Mesenchymal stem cell (in vitro differentiated cells and primary cell): ENCODE results near the gene RPTOR.

Source experiments
- DNase-seq: peaks from one replicate; pipeline ENCODE4 v3.0.0-alpha.2; 2013
- H2AFZ ChIP-seq: one replicate; pipeline ENCODE4 v1.6.1; 2013; ENCODE audit warnings: low read depth, mild to moderate bottlenecking, control low read depth, inconsistent platforms, low read length, moderate library complexity
- H2AK5ac ChIP-seq: 2 replicates; pipeline ENCODE4 v1.6.1; 2013; ENCODE audit warnings: low read length, moderate library complexity, mild to moderate bottlenecking, inconsistent platforms; ENCODE audit not compliant: severe bottlenecking
- H2BK120ac ChIP-seq: one replicate; pipeline ENCODE4 v1.6.1; 2013; ENCODE audit warnings: low read depth, mild to moderate bottlenecking, inconsistent platforms, low read length, moderate library complexity
- H2BK12ac ChIP-seq, 2 experiments: one replicate each; pipeline ENCODE4 v1.6.1; 2013; ENCODE audit warnings: inconsistent platforms in 2 of 2, low read length in 2 of 2, mild to moderate bottlenecking in 2 of 2, moderate library complexity in 2 of 2, control low read depth in 1 of 2
- H2BK15ac ChIP-seq: one replicate; pipeline ENCODE4 v1.6.1; 2013; ENCODE audit warnings: mild to moderate bottlenecking, low read depth, inconsistent platforms; ENCODE audit not compliant: poor library complexity, severe bottlenecking
- H2BK5ac ChIP-seq: 2 replicates; pipeline ENCODE4 v1.6.1; 2013; ENCODE audit warnings: low read depth, mild to moderate bottlenecking, low read length, control low read depth, inconsistent platforms; ENCODE audit not compliant: poor library complexity, severe bottlenecking
- H3K14ac ChIP-seq, 2 experiments: one replicate each; pipeline ENCODE4 v1.6.1; 2013; ENCODE audit warnings: inconsistent platforms in 2 of 2, low read length in 2 of 2, control low read depth in 1 of 2, mild to moderate bottlenecking in 1 of 2, moderate library complexity in 1 of 2
- H3K18ac ChIP-seq, 2 experiments: one replicate each; pipeline ENCODE4 v1.6.1; 2013; ENCODE audit warnings: inconsistent platforms in 2 of 2, low read length in 2 of 2, control low read depth in 1 of 2, low read depth in 1 of 2, mild to moderate bottlenecking in 1 of 2
- H3K23ac ChIP-seq, 2 experiments: one replicate each; pipeline ENCODE4 v1.6.1; 2013; ENCODE audit warnings: inconsistent platforms in 2 of 2, low read length in 2 of 2, mild to moderate bottlenecking in 2 of 2, moderate library complexity in 2 of 2, control low read depth in 1 of 2
- H3K27ac ChIP-seq: 2 replicates; pipeline ENCODE4 v1.5.1; 2013; ENCODE audit warnings: mild to moderate bottlenecking, moderate library complexity, low read length, control low read depth, inconsistent platforms; ENCODE audit not compliant: poor library complexity, severe bottlenecking
- H3K27me3 ChIP-seq, 2 experiments: 2 replicates each; pipeline versions ENCODE4 v1.6.1 to v1.7.0; 2013; ENCODE audit warnings: low read length in 2 of 2, mild to moderate bottlenecking in 2 of 2, moderate library complexity in 2 of 2, control low read depth in 1 of 2, inconsistent platforms in 1 of 2; ENCODE audit not compliant: control insufficient read depth in 1 of 2, insufficient read depth in 1 of 2
- H3K36me3 ChIP-seq, 2 experiments: 2 replicates each; pipeline versions ENCODE4 v1.6.1 to v1.7.0; 2013; ENCODE audit warnings: low read length in 2 of 2, control low read depth in 1 of 2, inconsistent platforms in 1 of 2, low read depth in 1 of 2, mild to moderate bottlenecking in 1 of 2; ENCODE audit not compliant: insufficient read depth in 2 of 2, control insufficient read depth in 1 of 2
- H3K4ac ChIP-seq, 2 experiments: one replicate each; pipeline ENCODE4 v1.6.1; 2013; ENCODE audit warnings: inconsistent platforms in 2 of 2, low read length in 2 of 2, mild to moderate bottlenecking in 2 of 2, moderate library complexity in 2 of 2, control low read depth in 1 of 2, low read depth in 1 of 2
- H3K4me1 ChIP-seq: 2 replicates; pipeline ENCODE4 v1.6.1; 2013; ENCODE audit warnings: low read depth, low read length, control low read depth; ENCODE audit not compliant: control insufficient read depth, insufficient read depth
- H3K4me2 ChIP-seq: 2 replicates; pipeline ENCODE4 v1.6.1; 2013; ENCODE audit warnings: low read length, mild to moderate bottlenecking, inconsistent platforms; ENCODE audit not compliant: poor library complexity, severe bottlenecking
- H3K4me3 ChIP-seq, 2 experiments: 2 replicates each; pipeline versions ENCODE4 v1.5.1 to v1.7.0; 2013; ENCODE audit warnings: low read length in 2 of 2, mild to moderate bottlenecking in 2 of 2, control low read depth in 1 of 2, low read depth in 1 of 2; ENCODE audit not compliant: insufficient read depth in 1 of 2
- H3K79me1 ChIP-seq: replicated peaks from 2 replicates; pipeline ENCODE4 v1.6.1; 2013; ENCODE audit warnings: mild to moderate bottlenecking, control low read depth, low read length, inconsistent platforms; ENCODE audit not compliant: poor library complexity, severe bottlenecking
- H3K9ac ChIP-seq: 2 replicates; pipeline ENCODE4 v1.7.0; 2013; ENCODE audit warnings: mild to moderate bottlenecking, low read length, moderate library complexity
- H3K9me3 ChIP-seq: 2 replicates; pipeline ENCODE4 v1.7.0; 2013; ENCODE audit warnings: mild to moderate bottlenecking, low read length; ENCODE audit not compliant: control insufficient read depth
- H4K8ac ChIP-seq: one replicate; pipeline ENCODE4 v1.6.1; 2013; ENCODE audit warnings: inconsistent platforms, mild to moderate bottlenecking, low read length, moderate library complexity
- H4K91ac ChIP-seq: one replicate; pipeline ENCODE4 v1.6.1; 2013; ENCODE audit warnings: mild to moderate bottlenecking, low read length, inconsistent platforms
- WGBS: methylation state at CpG from one replicate; pipeline ENCODE4 v1.1.7; 2013; ENCODE audit warnings: mixed read lengths; 5-methylcytosine and 5-hydroxymethylcytosine counted together

Gene RPTOR

GRCh38 chr17:80667462-80668277 lies 123.0 kb downstream of the RPTOR start:
- H2AFZ ChIP-seq, result no peak overlapping the region
- no peak overlapping the region for H3K23ac ChIP-seq
- H3K36me3 ChIP-seq, result peaks cover 5 to 7% of the 10 kb centered on the region in 2 experiments
- no peak overlapping the region for H3K4me3 ChIP-seq
- no peak for DNase-seq
- no peak overlapping the region for H3K4ac ChIP-seq
- H3K79me1 ChIP-seq, result peaks cover 51% of the 10 kb centered on the region
- no peaks in the 10 kb centered on the region for H3K27me3 ChIP-seq
- H3K4me1 ChIP-seq, result peaks cover 24% of the 10 kb centered on the region
- peaks cover 2% of the 10 kb centered on the region for H3K9me3 ChIP-seq
- no peak overlapping the region for H3K9ac ChIP-seq
- no peak overlapping the region for H3K4me2 ChIP-seq
- H2BK12ac ChIP-seq, result no peak overlapping the region
- H4K91ac ChIP-seq, result no peak overlapping the region
- WGBS, result 90% methylated on average over 11 of the region's 12 CpGs
- no peak overlapping the region for H2BK15ac ChIP-seq
- H2AK5ac ChIP-seq, result no peak overlapping the region
- H2BK5ac ChIP-seq, result no peak overlapping the region
- H3K27ac ChIP-seq, result no peak overlapping the region
- H3K18ac ChIP-seq, result no peak overlapping the region
- H3K14ac ChIP-seq, result no peak overlapping the region
- no peak overlapping the region for H4K8ac ChIP-seq
- H2BK120ac ChIP-seq, result no peak overlapping the region

GRCh38 chr17:80668375-80669148 lies 123.9 kb downstream of the RPTOR start:
- Histone ChIP-seq H3K4me3 (no peak overlapping the region), H3K4ac (no peak overlapping the region), H3K36me3 (peaks cover 5 to 7% of the 10 kb centered on the region in 2 experiments), H2BK12ac (no peak overlapping the region), H4K91ac (no peak overlapping the region), H2BK15ac (no peak overlapping the region), H3K4me1 (peaks cover 24% of the 10 kb centered on the region), H2BK5ac (no peak overlapping the region), H3K14ac (no peak overlapping the region), H2AK5ac (no peak overlapping the region), H2BK120ac (no peak overlapping the region), H3K23ac (no peak overlapping the region), H3K79me1 (peaks cover 48% of the 10 kb centered on the region), H3K9ac (no peak overlapping the region), H3K27me3 (no peaks in the 10 kb centered on the region), H3K9me3 (peaks cover 2% of the 10 kb centered on the region), H3K18ac (no peak overlapping the region), H3K27ac (peak overlapping the region; percentile 2), H4K8ac (no peak overlapping the region), H3K4me2 (no peak overlapping the region), H2AFZ (no peak overlapping the region)
- DNase-seq, result no peak
- WGBS, result 93% methylated on average over 20 of the region's 20 CpGs

GRCh38 chr17:80671039-80671824 lies 126.6 kb downstream of the RPTOR start:
- H3K36me3 ChIP-seq, result peaks cover 7 to 10% of the 10 kb centered on the region in 2 experiments
- no peak overlapping the region for H3K9ac ChIP-seq
- H2BK5ac ChIP-seq, result no peak overlapping the region
- no peak for DNase-seq
- H3K27me3 ChIP-seq, result no peaks in the 10 kb centered on the region
- H3K4ac ChIP-seq, result no peak overlapping the region
- 87% methylated on average over 13 of the region's 14 CpGs for WGBS
- H2BK12ac ChIP-seq, result peak overlapping the region in 1 of 2 experiments; percentile 51
- peak overlapping the region; percentile 27 for H2BK120ac ChIP-seq
- no peak overlapping the region for H2BK15ac ChIP-seq
- no peak overlapping the region for H3K18ac ChIP-seq
- H2AFZ ChIP-seq, result no peak overlapping the region
- no peak overlapping the region for H3K23ac ChIP-seq
- H3K79me1 ChIP-seq, result peaks cover 51% of the 10 kb centered on the region
- no peak overlapping the region for H3K27ac ChIP-seq
- no peak overlapping the region for H2AK5ac ChIP-seq
- no peak overlapping the region for H4K91ac ChIP-seq
- H3K4me3 ChIP-seq, result no peak overlapping the region
- H3K4me1 ChIP-seq, result peaks cover 19% of the 10 kb centered on the region
- H3K14ac ChIP-seq, result no peak overlapping the region
- no peak overlapping the region for H4K8ac ChIP-seq
- no peak overlapping the region for H3K4me2 ChIP-seq
- H3K9me3 ChIP-seq, result peaks cover 2% of the 10 kb centered on the region

GRCh38 chr17:80671825-80672110 lies 127.1 kb downstream of the RPTOR start:
- no peak overlapping the region for H2AFZ ChIP-seq
- H3K4me2 ChIP-seq, result no peak overlapping the region
- H3K9me3 ChIP-seq, result peaks cover 2% of the 10 kb centered on the region
- H3K4me1 ChIP-seq, result peaks cover 17% of the 10 kb centered on the region
- H2AK5ac ChIP-seq, result no peak overlapping the region
- H3K4ac ChIP-seq, result no peak overlapping the region
- H3K9ac ChIP-seq, result no peak overlapping the region
- no peak overlapping the region for H4K8ac ChIP-seq
- no peak overlapping the region for H4K91ac ChIP-seq
- H3K18ac ChIP-seq, result no peak overlapping the region
- DNase-seq, result no peak
- H3K79me1 ChIP-seq, result peaks cover 54% of the 10 kb centered on the region
- H2BK15ac ChIP-seq, result no peak overlapping the region
- H2BK5ac ChIP-seq, result no peak overlapping the region
- 90% methylated on average over 5 of the region's 5 CpGs for WGBS
- H3K23ac ChIP-seq, result no peak overlapping the region
- no peak overlapping the region for H2BK120ac ChIP-seq
- no peak overlapping the region for H3K4me3 ChIP-seq
- H3K27ac ChIP-seq, result no peak overlapping the region
- peaks cover 3 to 7% of the 10 kb centered on the region in 2 experiments for H3K36me3 ChIP-seq
- H3K14ac ChIP-seq, result no peak overlapping the region
- no peaks in the 10 kb centered on the region for H3K27me3 ChIP-seq
- no peak overlapping the region for H2BK12ac ChIP-seq
